T-cell (primary cell): ENCODE measurements around the gene TMEM61. TPM values are rescaled to one million over a fixed set of nuclear protein-coding genes. Genes with fewer than 3 reads are reported as not detected.

Experiments used
- ATAC-seq, 4 experiments: fragments of 200-7000 bp in 3 of 4; fragments of 150-1000 bp in 1 of 4; cut with Tn5 transposase; replicated peaks in 1 of 4; 1 replicate in 3 of 4; 2 replicates in 1 of 4; pipeline ENCODE4 v1.10.0; 2021; ENCODE audit warnings: moderate library complexity in 3 of 4, mild to moderate bottlenecking in 2 of 4, moderate number of reproducible peaks in 1 of 4
- CTCF ChIA-PET, 2 donors: fragments of 300-600 bp; sonication (Branson Sonifier 250); formaldehyde crosslinking; loops; one replicate each; lab custom pipeline; 2022; ENCODE audit warnings: antibody characterized with exemption in 2 of 2; lab: Charles Lee
- POLR2A ChIA-PET, 2 donors: fragments of 300-600 bp; sonication (Branson Sonifier 250); formaldehyde crosslinking; loops; one replicate each; lab custom pipeline; 2022; ENCODE audit warnings: antibody characterized with exemption in 2 of 2; lab: Charles Lee
- DNase-seq, 35 experiments: peaks; one replicate each; pipeline versions ENCODE4 v3.0.0 to v3.0.0-alpha.2; 2013 to 2023
- H3K27ac ChIP-seq: one replicate; pipeline ENCODE4 v1.5.1; 2013; ENCODE audit warnings: low read length
- H3K27me3 ChIP-seq, 2 experiments: replicated peaks in 1 of 2; 1 replicate in 1 of 2; 2 replicates in 1 of 2; pipeline versions ENCODE4 v1.6.1 to v1.7.0; 2013; ENCODE audit warnings: low read length in 1 of 2, mixed read lengths in 1 of 2; ENCODE audit not compliant: control insufficient read depth in 2 of 2, insufficient read depth in 2 of 2; ENCODE audit errors: extremely low read depth in 1 of 2
- H3K36me3 ChIP-seq, 2 donors: 1 replicate in 1 of 2; 2 replicates in 1 of 2; pipeline versions ENCODE4 v1.6.1 to v1.7.0; 2013; ENCODE audit warnings: low read length in 1 of 2; ENCODE audit not compliant: control insufficient read depth in 2 of 2, insufficient read depth in 1 of 2; ENCODE audit errors: extremely low read depth in 1 of 2
- H3K4me1 ChIP-seq, 2 experiments: 1 replicate in 1 of 2; 2 replicates in 1 of 2; pipeline versions ENCODE4 v1.6.1 to v1.7.0; 2013; ENCODE audit warnings: low read length in 2 of 2, mixed read lengths in 1 of 2; ENCODE audit not compliant: insufficient read depth in 2 of 2, control insufficient read depth in 1 of 2; ENCODE audit errors: extremely low read depth in 1 of 2
- H3K4me3 ChIP-seq, 2 donors: 1 replicate in 1 of 2; 2 replicates in 1 of 2; pipeline versions ENCODE4 v1.5.1 to v1.7.0; 2013; ENCODE audit warnings: mild to moderate bottlenecking in 2 of 2, low read length in 1 of 2, moderate library complexity in 1 of 2; ENCODE audit not compliant: control insufficient read depth in 1 of 2; ENCODE audit errors: extremely low read depth in 1 of 2
- H3K9me3 ChIP-seq: 2 replicates; pipeline ENCODE4 v1.7.0; 2013
- H3K27ac Mint-ChIP-seq, 2 donors: one replicate each; pipeline ENCODE4 v1.8.0; 2020 to 2021; ENCODE audit warnings: mild to moderate bottlenecking in 2 of 2, mixed read lengths in 2 of 2
- H3K27me3 Mint-ChIP-seq, 2 donors: one replicate each; pipeline ENCODE4 v1.8.0; 2021 to 2022; ENCODE audit warnings: mixed read lengths in 2 of 2
- H3K36me3 Mint-ChIP-seq: one replicate; pipeline ENCODE4 v1.8.0; 2021; ENCODE audit warnings: mixed read lengths
- H3K4me1 Mint-ChIP-seq, 3 donors: one replicate each; pipeline ENCODE4 v1.8.0; 2020 to 2022; ENCODE audit warnings: mixed read lengths in 3 of 3, mild to moderate bottlenecking in 1 of 3
- H3K4me3 Mint-ChIP-seq, 3 donors: one replicate each; pipeline ENCODE4 v1.8.0; 2020 to 2022; ENCODE audit warnings: mild to moderate bottlenecking in 3 of 3, mixed read lengths in 3 of 3, moderate library complexity in 3 of 3
- H3K9me3 Mint-ChIP-seq, 3 donors: one replicate each; pipeline ENCODE4 v1.8.0; 2020 to 2022; ENCODE audit warnings: mixed read lengths in 3 of 3
- WGBS: methylation state at CpG from one replicate; pipeline ENCODE4 v1.1.5; 2013; ENCODE audit warnings: missing lambda C conversion rate; ENCODE audit not compliant: insufficient coverage; 5-methylcytosine and 5-hydroxymethylcytosine counted together
- total RNA-seq, 35 experiments: library from RNA in 6 of 35; stranded (reverse) in 6 of 35; fragments of 120-200 nt in 1 of 35; gene quantifications; one replicate each; pipeline versions ENCODE4 v1.2.1 to v1.2.4 and lab custom pipeline; 2013 to 2026

TMEM61 gene
- total RNA-seq, 5 donors from 2014 or later (not counting 1 experiment from before 2014, with no cell fraction given): not detected

- CTCF ChIA-PET: no interaction called here
- no peaks in the 10 kb centered on the region for H3K9me3 ChIP-seq
- Mint-ChIP-seq H3K27me3 (peaks cover 38 to 60% of the 10 kb centered on the region in 2 donors), H3K27ac (no peak overlapping the region), H3K4me1 (no peaks in the 10 kb centered on the region), H3K36me3 (no peaks in the 10 kb centered on the region), H3K9me3 (no peaks in the 10 kb centered on the region), H3K4me3 (no peak overlapping the region)
- no peak overlapping the region for H3K27ac ChIP-seq
- no peaks in the 10 kb centered on the region for H3K36me3 ChIP-seq
- DNase-seq (no peak), ATAC-seq (no peak)
- 86% methylated on average over 5 of the region's 7 CpGs for WGBS
- peaks cover 3 to 30% of the 10 kb centered on the region in 2 experiments for H3K27me3 ChIP-seq
- H3K4me3 ChIP-seq: no peak overlapping the region
- POLR2A ChIA-PET: no interaction called here
- H3K4me1 ChIP-seq: no peaks in the 10 kb centered on the region
Measured at GRCh38 chr1:55033265-55033614, 52.8 kb downstream of the TMEM61 start.

GRCh38 chr1:55034476-55035133, 54.2 kb downstream of the TMEM61 start:
- Histone ChIP-seq H3K4me3 (no peak overlapping the region), H3K36me3 (no peaks in the 10 kb centered on the region), H3K27me3 (peaks cover 3 to 41% of the 10 kb centered on the region in 2 experiments), H3K9me3 (no peaks in the 10 kb centered on the region), H3K27ac (no peak overlapping the region), H3K4me1 (no peaks in the 10 kb centered on the region)
- DNase-seq: no peak
- Mint-ChIP-seq H3K27ac (no peak overlapping the region), H3K36me3 (no peaks in the 10 kb centered on the region), H3K27me3 (peaks cover 42 to 70% of the 10 kb centered on the region in 2 donors), H3K9me3 (no peaks in the 10 kb centered on the region), H3K4me3 (no peak overlapping the region), H3K4me1 (peaks cover 2 to 6% (median 3%) of the 10 kb centered on the region in 3 donors)
- 76% methylated on average over 4 of the region's 6 CpGs for WGBS
- CTCF ChIA-PET: interaction anchor here in 1 of 2 donors (0.6 kb wide), 1 partner anchor 762 kb away, joined by 3 read pairs; no protein-coding TSS in a partner anchor
- no peak for ATAC-seq
- POLR2A ChIA-PET: no interaction called here

DNA sequence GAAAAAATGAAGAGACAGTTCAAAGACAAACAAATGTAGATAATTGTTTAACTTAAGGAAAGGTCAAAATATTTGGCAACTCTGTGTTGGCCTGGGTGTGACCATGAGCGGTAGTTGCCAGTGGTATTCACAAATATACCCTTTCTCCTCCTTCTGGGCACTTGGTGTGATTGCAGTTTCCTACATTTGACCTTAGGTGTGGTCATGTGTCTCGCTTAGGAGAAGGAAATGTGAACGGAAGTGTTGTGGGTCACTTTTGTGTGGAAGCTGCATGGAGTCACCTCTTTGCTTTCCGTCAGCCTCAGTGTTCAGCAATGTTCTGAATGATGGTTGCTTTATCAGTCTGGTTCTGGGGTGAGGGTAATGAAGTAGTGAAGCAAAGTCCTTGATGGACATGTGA, 55.5 kb downstream of the TMEM61 start:
- H3K27me3 Mint-ChIP-seq: peaks cover 52 to 76% of the 10 kb centered on the region in 2 donors
- CTCF ChIA-PET: no interaction called here
- ATAC-seq: no peak

DNA sequence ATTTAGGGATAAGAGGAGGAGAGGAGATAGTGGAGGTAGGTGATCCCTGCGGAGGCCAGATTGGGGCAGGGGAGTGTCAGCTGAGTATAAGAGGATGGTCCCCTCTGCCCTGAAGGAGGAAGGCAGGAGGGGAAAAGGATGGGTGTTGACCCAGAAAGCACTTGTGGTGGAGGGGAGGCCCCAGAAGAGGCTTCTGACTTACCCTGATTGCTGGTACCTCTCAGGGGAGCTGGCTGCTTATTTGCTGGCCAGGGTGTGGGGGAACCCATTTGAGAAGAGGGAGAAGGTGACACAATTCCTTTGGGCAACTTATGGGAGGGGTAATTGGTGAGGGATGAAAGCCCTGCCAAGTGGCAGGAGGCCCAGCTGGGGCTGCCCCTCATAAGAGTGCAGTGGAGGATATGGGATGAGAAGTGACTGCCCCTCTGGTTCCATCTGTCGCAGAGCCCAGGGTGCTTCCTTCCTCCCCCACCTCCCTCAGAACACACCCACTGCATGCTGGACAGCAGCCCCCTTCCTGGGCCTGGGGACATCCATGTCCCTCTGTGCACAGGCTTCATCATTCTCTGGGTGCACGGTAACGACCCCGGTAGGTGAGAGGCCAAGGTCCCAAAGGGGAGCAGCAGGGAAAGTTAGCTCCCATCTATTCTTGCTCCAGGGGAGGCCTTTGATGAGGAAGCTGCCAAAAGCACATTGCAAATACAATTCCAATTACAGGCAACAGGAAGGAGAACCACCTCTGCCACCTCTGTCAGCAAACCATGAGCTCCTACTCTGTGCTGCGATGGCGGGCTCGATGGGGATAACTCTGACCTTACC, 57.5 kb downstream of the TMEM61 start:
- no peaks in the 10 kb centered on the region for H3K9me3 Mint-ChIP-seq
- H3K27me3 Mint-ChIP-seq: peaks cover 57 to 80% of the 10 kb centered on the region in 2 donors
- CTCF ChIA-PET: no interaction called here

More for the DNA sequence above, 55.5 kb downstream of the TMEM61 start:
- POLR2A ChIA-PET: no interaction called here
- H3K27ac ChIP-seq: no peak overlapping the region
- WGBS: 37% methylated on average over 3 of the region's 4 CpGs
- peaks cover 6 to 7% (median 7%) of the 10 kb centered on the region in 3 donors for H3K4me1 Mint-ChIP-seq
- DNase-seq: no peak
- no peaks in the 10 kb centered on the region for H3K36me3 ChIP-seq
- H3K27ac Mint-ChIP-seq: no peak overlapping the region
- no peaks in the 10 kb centered on the region for H3K36me3 Mint-ChIP-seq
- peaks cover 3 to 49% of the 10 kb centered on the region in 2 experiments for H3K27me3 ChIP-seq
- H3K9me3 Mint-ChIP-seq: no peaks in the 10 kb centered on the region
- H3K4me3 ChIP-seq: no peak overlapping the region
- H3K4me3 Mint-ChIP-seq: no peak overlapping the region
- no peaks in the 10 kb centered on the region for H3K4me1 ChIP-seq
- no peaks in the 10 kb centered on the region for H3K9me3 ChIP-seq

DNA sequence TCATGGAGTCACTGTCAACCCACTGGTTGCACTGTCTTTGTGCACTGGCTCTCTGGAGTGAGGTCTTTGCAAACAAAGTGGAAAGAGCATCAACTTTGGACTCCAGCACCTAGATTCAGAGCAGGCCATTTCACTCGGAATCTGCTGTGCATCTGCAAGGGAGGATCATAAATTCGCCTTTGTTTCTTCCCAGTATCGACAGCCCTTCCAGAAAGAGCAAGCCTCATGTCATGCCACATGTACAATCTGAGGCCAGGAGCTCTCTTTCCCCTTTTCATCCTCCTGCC, 58.1 kb downstream of the TMEM61 start:
- ATAC-seq (no peak), DNase-seq (no peak)
- H3K27me3 ChIP-seq: peaks cover 5 to 52% of the 10 kb centered on the region in 2 experiments
- Mint-ChIP-seq H3K27ac (no peak overlapping the region), H3K36me3 (no peaks in the 10 kb centered on the region), H3K4me1 (peaks cover 6 to 7% (median 7%) of the 10 kb centered on the region in 3 donors), H3K4me3 (no peak overlapping the region), H3K27me3 (peaks cover 52 to 74% of the 10 kb centered on the region in 2 donors), H3K9me3 (no peaks in the 10 kb centered on the region)
- no peak overlapping the region for H3K4me3 ChIP-seq
- ChIA-PET POLR2A (no interaction called here), CTCF (no interaction called here)
- H3K4me1 ChIP-seq: no peaks in the 10 kb centered on the region
- H3K27ac ChIP-seq: no peak overlapping the region
- H3K36me3 ChIP-seq: no peaks in the 10 kb centered on the region
- H3K9me3 ChIP-seq: no peaks in the 10 kb centered on the region
- WGBS: 75% methylated on average over 1 of the region's 3 CpGs

More for the DNA sequence above, 57.5 kb downstream of the TMEM61 start:
- H3K27me3 ChIP-seq: peaks cover 5 to 57% of the 10 kb centered on the region in 2 experiments
- DNase-seq: no peak
- no peak for ATAC-seq
- H3K36me3 Mint-ChIP-seq: no peaks in the 10 kb centered on the region
- no peaks in the 10 kb centered on the region for H3K36me3 ChIP-seq
- no peak overlapping the region for H3K27ac Mint-ChIP-seq
- no peaks in the 10 kb centered on the region for H3K4me1 ChIP-seq
- POLR2A ChIA-PET: no interaction called here
- WGBS: 89% methylated on average over 7 of the region's 8 CpGs
- H3K4me1 Mint-ChIP-seq: peaks cover 6 to 7% (median 7%) of the 10 kb centered on the region in 3 donors
- no peak overlapping the region for H3K27ac ChIP-seq
- H3K4me3 Mint-ChIP-seq: no peak overlapping the region
- H3K4me3 ChIP-seq: no peak overlapping the region
- H3K9me3 ChIP-seq: no peaks in the 10 kb centered on the region

DNA sequence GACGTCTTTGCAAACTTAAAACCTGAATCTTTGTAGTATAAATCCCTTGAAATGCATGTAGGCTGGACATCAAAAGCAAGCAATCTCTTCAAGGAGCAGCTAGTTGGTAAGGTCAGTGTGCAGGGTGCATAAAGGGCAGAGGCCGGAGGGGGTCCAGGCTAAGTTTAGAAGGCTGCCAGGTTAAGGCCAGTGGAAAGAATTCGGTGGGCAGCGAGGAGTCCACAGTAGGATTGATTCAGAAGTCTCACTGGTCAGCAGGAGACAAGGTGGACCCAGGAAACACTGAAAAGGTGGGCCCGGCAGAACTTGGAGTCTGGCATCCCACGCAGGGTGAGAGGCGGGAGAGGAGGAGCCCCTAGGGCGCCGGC, 58.5 kb downstream of the TMEM61 start:
- POLR2A ChIA-PET: no interaction called here
- H3K4me3 ChIP-seq: no peak overlapping the region
- H3K4me1 ChIP-seq: no peaks in the 10 kb centered on the region
- no peak overlapping the region for H3K27ac ChIP-seq
- WGBS: 47% methylated on average over 8 of the region's 9 CpGs
- no peak overlapping the region for H3K4me3 Mint-ChIP-seq
- H3K9me3 ChIP-seq: no peaks in the 10 kb centered on the region
- no peaks in the 10 kb centered on the region for H3K36me3 Mint-ChIP-seq
- peaks cover 55 to 73% of the 10 kb centered on the region in 2 donors for H3K27me3 Mint-ChIP-seq
- no peak overlapping the region for H3K27ac Mint-ChIP-seq
- H3K36me3 ChIP-seq: no peaks in the 10 kb centered on the region
- CTCF ChIA-PET: no interaction called here
- DNase-seq: no peak
- peaks cover 5 to 47% of the 10 kb centered on the region in 2 experiments for H3K27me3 ChIP-seq
- ATAC-seq: no peak
- H3K4me1 Mint-ChIP-seq: peaks cover 6 to 7% (median 7%) of the 10 kb centered on the region in 3 donors
- no peaks in the 10 kb centered on the region for H3K9me3 Mint-ChIP-seq
